Vagina (tissue), 2 donors: ENCODE results near the gene C2CD2. TPM values are rescaled to one million over a fixed set of nuclear protein-coding genes. Genes with fewer than 3 reads are reported as not detected.

ENCODE experiments used
- DNase-seq, 2 donors: peaks; one replicate each; pipeline ENCODE4 v3.0.0-alpha.2; 2017; ENCODE audit errors: extremely low spot score in 2 of 2
- H3K27ac ChIP-seq: fragments of 200-600 bp; sonication (generic); one replicate; pipeline ENCODE4 v1.5.1; 2019
- H3K27me3 ChIP-seq: fragments of 200-600 bp; sonication (generic); one replicate; pipeline ENCODE4 v1.5.1; 2019
- H3K36me3 ChIP-seq, 2 donors: fragments of 200-600 bp; sonication (generic); one replicate each; pipeline ENCODE4 v1.5.1; 2017 to 2019
- H3K4me1 ChIP-seq: fragments of 200-600 bp; sonication (generic); one replicate; pipeline ENCODE4 v1.5.1; 2019
- H3K4me3 ChIP-seq, 2 donors: fragments of 200-600 bp; sonication (generic); 1 replicate in 1 of 2; 2 replicates in 1 of 2; pipeline ENCODE4 v1.5.1; 2016 to 2019
- H3K9me3 ChIP-seq: fragments of 200-600 bp; sonication (generic); one replicate; pipeline ENCODE4 v1.5.1; 2019
- CTCF ChIP-seq, 3 experiments: fragments of 450-650 bp in 2 of 3; fragments of 200-600 bp in 1 of 3; sonication (generic) in 1 of 3; IDR thresholded peaks; one replicate each; pipeline ENCODE4 v1.5.1; 2017 to 2019; ENCODE audit warnings: antibody characterized with exemption in 3 of 3, mild to moderate bottlenecking in 2 of 3, moderate library complexity in 2 of 3
- POLR2A ChIP-seq, 2 donors: fragments of 450-650 bp; IDR thresholded peaks; one replicate each; pipeline ENCODE4 v1.6.1; 2017; ENCODE audit warnings: antibody characterized with exemption in 2 of 2, mild to moderate bottlenecking in 2 of 2, moderate library complexity in 2 of 2
- POLR2AphosphoS5 ChIP-seq, 2 donors: sonication (generic); formaldehyde crosslinking; IDR thresholded peaks; one replicate each; pipeline ENCODE4 v1.9.0; 2017; ENCODE audit warnings: antibody characterized with exemption in 2 of 2, mild to moderate bottlenecking in 2 of 2, low read depth in 1 of 2; ENCODE audit not compliant: insufficient read depth in 1 of 2
- intact Hi-C: fragments of 100-400 bp; cut with DNase I; formaldehyde crosslinking; loops from one replicate; pipeline ENCODE4 v1.15.1; 2023
- total RNA-seq: library from RNA; depleted of rRNA; stranded (reverse); fragments of >200 nt; gene quantifications from one replicate; pipeline ENCODE4 v1.2.3, GENCODE V29; 2016

The C2CD2 gene
- total RNA-seq, 1 donor from 2014 or later: 36.1 TPM

DNA sequence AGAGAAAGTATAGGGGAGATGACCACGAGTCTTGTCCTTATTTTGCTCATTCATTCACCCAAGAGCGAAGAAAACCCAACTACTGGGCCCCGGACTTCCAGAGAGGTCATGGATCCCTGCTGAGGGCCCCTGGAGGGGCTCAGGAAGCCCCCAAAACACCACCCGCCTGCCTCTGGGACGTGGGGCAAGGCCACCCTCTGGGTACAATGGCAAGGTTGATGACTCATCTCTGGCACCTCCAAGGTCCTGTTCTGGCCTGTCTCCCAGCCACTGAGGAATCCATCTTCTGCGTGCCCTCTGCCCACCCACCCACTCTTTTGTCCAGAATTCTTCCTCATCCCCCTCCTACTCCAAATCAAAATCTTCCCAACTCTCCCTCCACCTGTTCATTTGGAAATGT lies 53.4 kb downstream of the C2CD2 start:
- peaks cover 0 to 40% of the 10 kb centered on the region in 2 donors for H3K36me3 ChIP-seq
- no peaks in the 10 kb centered on the region for H3K27me3 ChIP-seq
- TF ChIP-seq CTCF (IDR thresholded peaks at IDR 0.05): no peak
- TF ChIP-seq POLR2AphosphoS5 (IDR thresholded peaks at IDR 0.05; ENCODE audit: insufficient read depth in 1 of 2, low read depth in 1 of 2): no peak
- no peak for TF ChIP-seq POLR2A (IDR thresholded peaks at IDR 0.05)
- H3K9me3 ChIP-seq: no peaks in the 10 kb centered on the region
- no peaks in the 10 kb centered on the region for H3K4me1 ChIP-seq
- no peak overlapping the region for H3K4me3 ChIP-seq
- intact Hi-C loops: no loop called here
- no peak for DNase-seq
- no peak overlapping the region for H3K27ac ChIP-seq

- intact Hi-C loops: no loop called here
Observed at GRCh38 chr21:41899426-41900202, 54.2 kb downstream of the C2CD2 start.

DNA sequence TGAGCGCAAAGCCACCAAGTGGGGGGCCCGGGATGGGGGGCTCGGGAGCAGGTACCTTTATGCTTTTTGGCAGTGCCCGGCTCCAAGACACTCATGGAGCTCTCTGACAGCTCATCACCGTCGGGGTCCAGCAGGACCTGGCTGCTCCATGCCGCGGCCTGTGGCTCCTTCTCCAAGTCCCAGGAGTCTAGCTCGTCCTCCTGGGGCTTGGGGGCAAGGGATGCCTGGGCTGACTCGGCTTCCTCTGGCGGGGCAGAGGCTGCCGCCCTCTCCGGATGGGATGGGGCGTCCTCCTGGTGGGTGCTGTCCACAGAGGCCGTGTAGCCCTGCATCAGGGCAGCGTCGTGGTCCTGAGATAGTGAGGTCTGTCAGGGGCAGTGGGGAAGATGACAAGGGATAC lies 54.8 kb downstream of the C2CD2 start:
- no peak for DNase-seq
- no peak for TF ChIP-seq POLR2A (IDR thresholded peaks at IDR 0.05)
- Histone ChIP-seq H3K9me3 (no peaks in the 10 kb centered on the region), H3K27ac (no peak overlapping the region), H3K27me3 (no peaks in the 10 kb centered on the region), H3K36me3 (peaks cover 0 to 33% of the 10 kb centered on the region in 2 donors), H3K4me1 (no peaks in the 10 kb centered on the region), H3K4me3 (no peak overlapping the region)
- intact Hi-C loops: no loop called here

More at GRCh38 chr21:41899426-41900202, 54.2 kb downstream of the C2CD2 start:
- Histone ChIP-seq H3K27me3 (no peaks in the 10 kb centered on the region), H3K9me3 (no peaks in the 10 kb centered on the region), H3K4me3 (no peak overlapping the region), H3K4me1 (no peaks in the 10 kb centered on the region), H3K36me3 (peaks cover 0 to 38% of the 10 kb centered on the region in 2 donors), H3K27ac (no peak overlapping the region)
- no peak for DNase-seq
- no peak for TF ChIP-seq CTCF (IDR thresholded peaks at IDR 0.05)
- TF ChIP-seq POLR2AphosphoS5 (IDR thresholded peaks at IDR 0.05; ENCODE audit: insufficient read depth in 1 of 2, low read depth in 1 of 2): no peak
- TF ChIP-seq POLR2A (IDR thresholded peaks at IDR 0.05): no peak

DNA sequence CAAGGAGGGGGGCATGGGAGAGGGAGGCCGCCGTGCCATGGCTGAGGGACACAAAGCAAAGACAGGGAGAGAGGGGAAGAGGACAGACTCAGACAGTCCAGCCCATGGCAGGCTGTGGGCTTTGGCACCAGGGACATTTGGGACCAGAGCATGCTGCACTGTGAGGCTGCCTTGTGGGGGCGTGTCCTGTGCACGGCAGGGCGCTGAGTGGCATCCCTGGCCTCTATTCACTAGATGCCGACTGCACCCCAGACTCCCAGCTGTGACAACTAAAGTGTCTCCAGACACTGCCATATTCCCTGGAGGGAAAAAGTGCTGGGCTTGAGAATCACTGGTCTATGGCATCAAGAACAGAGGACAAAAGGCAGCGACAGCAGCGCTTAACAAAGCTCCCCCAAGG lies 56.1 kb downstream of the C2CD2 start:
- no peak for TF ChIP-seq POLR2A (IDR thresholded peaks at IDR 0.05)
- TF ChIP-seq CTCF (IDR thresholded peaks at IDR 0.05): no peak
- TF ChIP-seq POLR2AphosphoS5 (IDR thresholded peaks at IDR 0.05; ENCODE audit: insufficient read depth in 1 of 2, low read depth in 1 of 2): no peak
- Histone ChIP-seq H3K27ac (no peak overlapping the region), H3K4me3 (no peak overlapping the region), H3K27me3 (no peaks in the 10 kb centered on the region), H3K4me1 (no peaks in the 10 kb centered on the region), H3K9me3 (no peaks in the 10 kb centered on the region), H3K36me3 (peaks cover 0 to 24% of the 10 kb centered on the region in 2 donors)
- intact Hi-C loops: no loop called here
- no peak for DNase-seq

DNA sequence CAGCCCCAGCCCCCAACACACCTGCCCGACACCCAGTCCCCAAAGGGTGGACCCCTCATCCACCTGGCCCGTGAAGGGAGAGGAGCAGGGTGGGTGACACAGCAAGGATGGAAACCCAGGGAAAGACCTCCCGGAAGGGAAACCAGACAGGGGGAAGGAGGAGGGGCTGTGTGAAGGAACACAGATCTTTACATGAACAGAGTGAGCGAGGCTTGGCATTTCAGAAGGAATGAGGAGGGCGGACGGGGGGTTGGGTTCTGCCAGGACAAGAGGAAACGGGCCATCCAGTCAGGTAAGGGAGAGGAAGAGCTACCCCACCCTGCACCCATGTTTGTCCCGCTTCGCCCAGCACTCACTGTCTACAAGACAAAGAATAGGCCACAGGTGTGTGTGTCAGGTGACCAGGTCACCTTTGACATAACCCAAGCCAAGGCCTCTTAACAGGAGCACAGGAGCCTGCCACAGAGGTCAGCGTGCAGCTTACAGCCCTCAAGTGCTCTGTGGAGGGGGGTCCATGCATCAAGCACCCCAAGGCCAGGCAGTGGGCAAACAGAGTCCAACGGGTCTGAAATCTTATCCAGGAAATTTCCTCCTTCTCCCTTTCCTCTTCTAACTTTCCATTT lies 56.7 kb downstream of the C2CD2 start:
- Histone ChIP-seq H3K27ac (no peak overlapping the region), H3K4me1 (no peaks in the 10 kb centered on the region), H3K9me3 (no peaks in the 10 kb centered on the region), H3K36me3 (peaks cover 0 to 24% of the 10 kb centered on the region in 2 donors), H3K27me3 (no peaks in the 10 kb centered on the region), H3K4me3 (no peak overlapping the region)
- no peak for TF ChIP-seq POLR2AphosphoS5 (IDR thresholded peaks at IDR 0.05; ENCODE audit: insufficient read depth in 1 of 2, low read depth in 1 of 2)
- no peak for TF ChIP-seq POLR2A (IDR thresholded peaks at IDR 0.05)
- no peak for TF ChIP-seq CTCF (IDR thresholded peaks at IDR 0.05)
- DNase-seq: no peak
- intact Hi-C loops: no loop called here
